GM12878 (cell line): ENCODE measurements around the gene ERC1. TPM values are rescaled to one million over a fixed set of nuclear protein-coding genes. Genes with fewer than 3 reads are reported as not detected.

Experiments
- CEBPB ChIP-seq, 2 experiments: fragments of 150-350 bp in 1 of 2; IDR thresholded peaks; 2 replicates each; pipeline ENCODE4 v1.6.1; 2012 to 2014; ENCODE audit warnings: low read depth in 2 of 2, low read length in 2 of 2, borderline replicate concordance in 1 of 2, inconsistent platforms in 1 of 2
- CEBPZ ChIP-seq: fragments of 150-350 bp; IDR thresholded peaks from 2 replicates; pipeline ENCODE4 v1.6.1; 2016; ENCODE audit warnings: low read depth, low read length
- CHD1 ChIP-seq: IDR thresholded peaks from 2 replicates; pipeline ENCODE4 v1.6.1; 2012; ENCODE audit warnings: low read depth, low read length, improper control_type of control experiment
- CUX1 ChIP-seq: IDR thresholded peaks from 2 replicates; pipeline ENCODE4 v1.6.1; 2012; ENCODE audit warnings: improper control_type of control experiment, low read depth, low read length; ENCODE audit not compliant: insufficient replicate concordance
- E2F8 ChIP-seq: fragments of 450-650 bp; IDR thresholded peaks from 2 replicates; pipeline ENCODE4 v1.6.1; 2018; ENCODE audit warnings: mild to moderate bottlenecking, low read depth, moderate library complexity; ENCODE audit not compliant: partially characterized antibody
- FOXM1 ChIP-seq: IDR thresholded peaks from 2 replicates; pipeline ENCODE4 v1.6.1; 2012; ENCODE audit warnings: low read depth, mild to moderate bottlenecking, inconsistent platforms, low read length, moderate library complexity
- MEF2B ChIP-seq: fragments of 450-650 bp; IDR thresholded peaks from 2 replicates; pipeline ENCODE4 v1.6.1; 2018; ENCODE audit warnings: mild to moderate bottlenecking, moderate library complexity; ENCODE audit not compliant: partially characterized antibody, poor library complexity, severe bottlenecking
- MTA2 ChIP-seq: fragments of 450-650 bp; IDR thresholded peaks from 2 replicates; pipeline ENCODE4 v1.6.1; 2016; ENCODE audit warnings: low read depth, mild to moderate bottlenecking, moderate library complexity
- MYB ChIP-seq: fragments of 150-350 bp; IDR thresholded peaks from 2 replicates; pipeline ENCODE4 v1.6.1; 2014; ENCODE audit warnings: mild to moderate bottlenecking, low read depth, low read length, borderline replicate concordance
- PAX8 ChIP-seq: fragments of 450-650 bp; IDR thresholded peaks from 2 replicates; pipeline ENCODE4 v1.6.1; 2017; ENCODE audit warnings: mild to moderate bottlenecking, moderate library complexity
- RB1 ChIP-seq: fragments of 450-650 bp; formaldehyde crosslinking; IDR thresholded peaks from 2 replicates; pipeline ENCODE4 v1.6.1; 2017; ENCODE audit warnings: mild to moderate bottlenecking, borderline replicate concordance
- STAT1 ChIP-seq: fragments of 450-650 bp; conservative IDR thresholded peaks from 2 replicates; pipeline ENCODE4 v1.6.1; 2014; ENCODE audit warnings: antibody characterized with exemption, mild to moderate bottlenecking
- ZBED1 ChIP-seq: IDR thresholded peaks from 2 replicates; pipeline ENCODE4 v1.6.1; 2016; ENCODE audit warnings: borderline replicate concordance
- ZNF207 ChIP-seq: fragments of 450-650 bp; IDR thresholded peaks from 2 replicates; pipeline ENCODE4 v1.6.1; 2014; ENCODE audit warnings: antibody characterized with exemption, mild to moderate bottlenecking, borderline replicate concordance
- ZNF687 ChIP-seq: fragments of 450-650 bp; IDR thresholded peaks from 2 replicates; pipeline ENCODE4 v1.6.1; 2017; ENCODE audit warnings: mild to moderate bottlenecking, moderate library complexity
- polyA plus RNA-seq, 11 experiments: library from polyadenylated mRNA; depleted of rRNA in 4 of 11; unstranded in 6 of 11; stranded (reverse) in 5 of 11; fragments of >200 nt; fragmentation: Nextera tagmentation in 4 of 11; fragmentation: Illumina TruSeq in 1 of 11; extraction: Ambion mirVana in 4 of 11; extraction: Trizol in 1 of 11; gene quantifications; 1 replicate in 1 of 11; 2 replicates in 10 of 11; pipeline versions ENCODE4 v1.2.1 to v1.2.3, GENCODE V29; 2011 to 2016; ENCODE audit warnings: inconsistent platforms in 2 of 11, missing spikeins in 2 of 11, low read depth in 1 of 11
- total RNA-seq, 4 experiments: library from RNA; depleted of rRNA in 3 of 4; stranded (reverse); fragments of >200 nt in 3 of 4; fragmentation: Illumina TruSeq in 1 of 4; extraction: Trizol in 1 of 4; gene quantifications; 2 replicates each; pipeline versions ENCODE4 v1.2.1 to v1.2.3, GENCODE V29; 2013 to 2021

Gene ERC1
- total and polyA plus RNA-seq, 10 of the 15 experiments (the other 5 are each of a cell fraction or from before 2014, with no cell fraction given): 0.75 to 8.0 (median 5.0) TPM

GRCh38 chr12:1157046-1157445, 166.0 kb downstream of the ERC1 start (continued):
- TF ChIP-seq CUX1 (no peak), STAT1 (no peak), ZNF687 (no peak), E2F8 (no peak), MEF2B (no peak), RB1 (no peak), MTA2 (no peak), MYB (no peak), ZNF207 (no peak), ZBED1 (no peak), CHD1 (no peak), CEBPB (IDR thresholded peaks at IDR 0.05; ENCODE audit: borderline replicate concordance in 1 of 2, low read depth in 2 of 2, low read length in 2 of 2) (no peak), CEBPZ (no peak), FOXM1 (no peak), PAX8 (no peak)
